Hepatocyte (in vitro differentiated cells): ENCODE data around the gene CSKMT. TPM values are rescaled to one million over a fixed set of nuclear protein-coding genes. Genes with fewer than 3 reads are reported as not detected.

Experiments
- DNase-seq: peaks from one replicate; pipeline ENCODE4 v3.0.0-alpha.2; 2016; ENCODE audit warnings: low spot score
- H2AFZ ChIP-seq: fragments of 200-600 bp; sonication (generic); 2 replicates; pipeline ENCODE4 v1.6.0; 2016; ENCODE audit warnings: antibody characterized with exemption, mild to moderate bottlenecking
- H3K27ac ChIP-seq: fragments of 200-600 bp; sonication (generic); 2 replicates; pipeline ENCODE4 v1.5.1; 2016; ENCODE audit warnings: mild to moderate bottlenecking
- H3K27me3 ChIP-seq: fragments of 200-600 bp; sonication (generic); 2 replicates; pipeline ENCODE4 v1.6.1; 2016
- H3K36me3 ChIP-seq: fragments of 200-600 bp; sonication (generic); replicated peaks from 2 replicates; pipeline ENCODE4 v1.5.1; 2016; ENCODE audit warnings: low read depth; ENCODE audit not compliant: insufficient read depth
- H3K4me1 ChIP-seq: fragments of 200-600 bp; sonication (generic); 2 replicates; pipeline ENCODE4 v1.5.1; 2016; ENCODE audit warnings: mild to moderate bottlenecking, moderate library complexity; ENCODE audit not compliant: insufficient read depth
- H3K4me2 ChIP-seq: fragments of 200-600 bp; sonication (generic); 2 replicates; pipeline ENCODE4 v1.6.0; 2016
- H3K4me3 ChIP-seq: fragments of 200-600 bp; sonication (generic); 2 replicates; pipeline ENCODE4 v1.5.1; 2016; ENCODE audit warnings: mild to moderate bottlenecking
- H3K79me2 ChIP-seq: fragments of 200-600 bp; sonication (generic); 2 replicates; pipeline ENCODE4 v1.6.0; 2017; ENCODE audit warnings: mild to moderate bottlenecking
- H3K9me2 ChIP-seq: fragments of 200-600 bp; sonication (generic); replicated peaks from 2 replicates; pipeline ENCODE4 v1.6.0; 2017; ENCODE audit warnings: mild to moderate bottlenecking; ENCODE audit not compliant: insufficient read depth
- H3K9me3 ChIP-seq: fragments of 200-600 bp; sonication (generic); 2 replicates; pipeline ENCODE4 v1.5.1; 2016; ENCODE audit warnings: low read depth, mild to moderate bottlenecking
- H4K20me1 ChIP-seq: fragments of 200-600 bp; sonication (generic); 2 replicates; pipeline ENCODE4 v1.6.0; 2016; ENCODE audit warnings: mild to moderate bottlenecking; ENCODE audit not compliant: insufficient read depth, poor library complexity, severe bottlenecking
- CTCF ChIP-seq: fragments of 200-600 bp; sonication (generic); IDR thresholded peaks from 2 replicates; pipeline ENCODE4 v1.5.1; 2016; ENCODE audit warnings: antibody characterized with exemption, mild to moderate bottlenecking; ENCODE audit not compliant: poor library complexity
- EZH2 ChIP-seq: fragments of 200-600 bp; sonication (generic); IDR thresholded peaks from 2 replicates; pipeline ENCODE4 v1.6.1; 2016; ENCODE audit warnings: antibody characterized with exemption, mild to moderate bottlenecking, borderline replicate concordance
- EZH2phosphoT487 ChIP-seq: fragments of 200-600 bp; sonication (generic); IDR thresholded peaks from one replicate; pipeline ENCODE4 v1.6.1; 2018; ENCODE audit warnings: antibody characterized with exemption, mild to moderate bottlenecking, low read depth, moderate library complexity; ENCODE audit not compliant: unreplicated experiment, severe bottlenecking
- WGBS: methylation state at CpG from one replicate; pipeline ENCODE4 v1.1.6; 2016; ENCODE audit warnings: low lambda C conversion rate; ENCODE audit errors: missing lambda C conversion rate; 5-methylcytosine and 5-hydroxymethylcytosine counted together
- polyA plus RNA-seq: library from polyadenylated mRNA; unstranded; fragments of >200 nt; fragmentation: Nextera tagmentation; extraction: Ambion mirVana; gene quantifications from 2 replicates; pipeline ENCODE4 v1.2.1, GENCODE V29; 2016
- total RNA-seq: library from RNA; depleted of rRNA; stranded (reverse); fragments of >200 nt; gene quantifications from 2 replicates; pipeline ENCODE4 v1.2.3, GENCODE V29; 2014

Gene CSKMT
- total and polyA plus RNA-seq, 2 experiments from 2014 or later, result 5.7 to 22.5 TPM

GRCh38 chr11:62652161-62653006 lies 12.7 kb upstream of the CSKMT start:
- H4K20me1 ChIP-seq, result no peaks in the 10 kb centered on the region
- H3K27ac ChIP-seq, result peak overlapping the region; percentile 83
- H2AFZ ChIP-seq, result peak overlapping the region; percentile 76
- DNase-seq, result no peak
- H3K9me2 ChIP-seq, result no peaks in the 10 kb centered on the region
- no peaks in the 10 kb centered on the region for H3K4me1 ChIP-seq
- H3K27me3 ChIP-seq, result no peaks in the 10 kb centered on the region
- TF ChIP-seq EZH2 (no peak), EZH2phosphoT487 (no peak), CTCF (no peak)
- H3K79me2 ChIP-seq, result peaks cover 27% of the 10 kb centered on the region
- no peaks in the 10 kb centered on the region for H3K36me3 ChIP-seq
- H3K9me3 ChIP-seq, result no peaks in the 10 kb centered on the region
- H3K4me2 ChIP-seq, result peak overlapping the region; percentile 83
- WGBS, result 43% methylated on average over 16 of the region's 16 CpGs
- H3K4me3 ChIP-seq, result peak overlapping the region; percentile 60

- Histone ChIP-seq H3K27ac (no peak overlapping the region), H2AFZ (no peak overlapping the region), H3K27me3 (no peaks in the 10 kb centered on the region), H3K9me3 (no peaks in the 10 kb centered on the region), H3K79me2 (peaks cover 27% of the 10 kb centered on the region), H3K4me1 (no peaks in the 10 kb centered on the region), H3K4me2 (no peak overlapping the region), H3K4me3 (no peak overlapping the region), H3K9me2 (no peaks in the 10 kb centered on the region), H4K20me1 (no peaks in the 10 kb centered on the region), H3K36me3 (no peaks in the 10 kb centered on the region)
- no peak for DNase-seq
- TF ChIP-seq CTCF, result no peak
- TF ChIP-seq EZH2phosphoT487, result no peak
- no peak for TF ChIP-seq EZH2
- 93% methylated on average over 11 of the region's 11 CpGs for WGBS
Measured at GRCh38 chr11:62654297-62654696, 10.8 kb upstream of the CSKMT start.

GRCh38 chr11:62656796-62657429 lies 8.2 kb upstream of the CSKMT start:
- Histone ChIP-seq H3K9me3 (no peaks in the 10 kb centered on the region), H3K36me3 (no peaks in the 10 kb centered on the region), H3K9me2 (no peaks in the 10 kb centered on the region), H4K20me1 (no peaks in the 10 kb centered on the region), H3K27me3 (no peaks in the 10 kb centered on the region), H3K4me3 (no peak overlapping the region), H3K79me2 (peaks cover 11% of the 10 kb centered on the region), H3K27ac (no peak overlapping the region), H3K4me1 (no peaks in the 10 kb centered on the region), H2AFZ (no peak overlapping the region), H3K4me2 (no peak overlapping the region)
- 81% methylated on average over 5 of the region's 5 CpGs for WGBS
- DNase-seq, result no peak
- no peak for TF ChIP-seq EZH2
- TF ChIP-seq CTCF, result no peak
- TF ChIP-seq EZH2phosphoT487, result no peak
